BLaER1 treated with 17β-estradiol and CSF1 and Interleukin-3, amounts not matched to agents 10 nM and 100 nM (cell line): ENCODE data around the gene TPT1.

Source experiments
- H3K27ac ChIP-seq, 11 experiments: shearing (Covaris generic); formaldehyde crosslinking; 2 replicates each; pipeline ENCODE4 v1.8.1; 2022
- H3K27me3 ChIP-seq, 11 experiments: shearing (Covaris generic); formaldehyde crosslinking; 2 replicates each; pipeline ENCODE4 v1.8.1; 2022
- H3K36me3 ChIP-seq, 11 experiments: shearing (Covaris generic); formaldehyde crosslinking; 2 replicates each; pipeline ENCODE4 v1.8.1; 2022
- H3K4me1 ChIP-seq, 10 experiments: shearing (Covaris generic); formaldehyde crosslinking; 2 replicates each; pipeline ENCODE4 v1.8.1; 2022
- H3K4me2 ChIP-seq, 11 experiments: shearing (Covaris generic); formaldehyde crosslinking; 2 replicates each; pipeline ENCODE4 v1.8.1; 2022
- H3K4me3 ChIP-seq, 10 experiments: shearing (Covaris generic); formaldehyde crosslinking; 2 replicates each; pipeline ENCODE4 v1.8.1; 2022
- H3K9ac ChIP-seq, 11 experiments: shearing (Covaris generic); formaldehyde crosslinking; 2 replicates each; pipeline ENCODE4 v1.8.1; 2022
- H3K9me3 ChIP-seq, 11 experiments: shearing (Covaris generic); formaldehyde crosslinking; replicated peaks in 1 of 11; 2 replicates each; pipeline ENCODE4 v1.8.1; 2022
- H4K20me1 ChIP-seq, 11 experiments: shearing (Covaris generic); formaldehyde crosslinking; 2 replicates each; pipeline ENCODE4 v1.8.1; 2022
- Cebpa-rat ChIP-seq, 11 experiments: shearing (Covaris generic); IDR thresholded peaks; 2 replicates each; pipeline ENCODE4 v1.8.1; 2022

The TPT1 gene

GRCh38 chr13:45341799-45342500 is 967 bp upstream of the TPT1 start:
- peaks cover 49 to 67% (median 60%) of the 10 kb centered on the region in 11 experiments for H3K36me3 ChIP-seq
- H3K9ac ChIP-seq: peak overlapping the region; percentile 91 to 100 (median 99)
- peak overlapping the region; percentile 72 to 96 (median 88) for H3K4me3 ChIP-seq
- no peak for TF ChIP-seq Cebpa-rat (IDR thresholded peaks at IDR 0.05)
- peak overlapping the region; percentile 78 to 93 (median 86) for H3K4me2 ChIP-seq
- H3K4me1 ChIP-seq: peaks cover 32 to 42% (median 38%) of the 10 kb centered on the region in 10 experiments
- peaks cover 35 to 39% (median 38%) of the 10 kb centered on the region in 11 experiments for H4K20me1 ChIP-seq
- peaks cover 0 to 7% (median 0%) of the 10 kb centered on the region in 11 experiments; a peak in 3 of 22 replicates for H3K9me3 ChIP-seq
- H3K27ac ChIP-seq: peak overlapping the region; percentile 74 to 100 (median 98)
- H3K27me3 ChIP-seq: no peaks in the 10 kb centered on the region

DNA sequence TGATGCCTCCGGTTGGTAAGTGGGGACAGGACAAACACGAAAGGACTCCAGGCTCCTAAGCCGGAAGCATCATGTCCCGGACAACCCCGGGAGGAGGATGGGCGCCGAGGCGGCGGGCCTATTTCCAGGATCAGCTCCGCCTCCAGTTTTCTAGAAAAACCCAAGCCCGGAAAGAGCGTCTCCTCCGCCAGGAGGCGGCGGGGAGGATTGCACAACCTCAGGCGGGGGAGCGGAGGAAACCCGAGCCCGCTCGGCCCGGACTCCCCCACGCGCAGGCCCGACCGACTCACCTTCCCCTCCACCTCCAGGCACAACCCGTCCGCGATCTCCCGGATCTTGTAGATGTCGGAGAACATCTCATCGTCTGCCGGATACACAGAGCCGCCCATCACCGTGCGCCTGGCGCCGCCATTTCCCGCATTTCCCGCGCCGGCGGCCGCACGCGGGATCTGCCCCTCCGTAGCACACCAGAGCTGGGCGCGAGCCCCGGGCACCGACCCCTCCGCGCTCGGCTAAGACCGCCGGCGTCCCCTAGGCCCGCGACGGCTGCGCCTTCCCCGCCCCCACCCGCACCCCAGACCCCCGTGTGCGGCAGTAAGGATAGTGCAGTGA is 455 bp downstream of the TPT1 start:
- Histone ChIP-seq H3K4me1 (peaks cover 46 to 56% (median 52%) of the 10 kb centered on the region in 10 experiments), H3K27me3 (no peaks in the 10 kb centered on the region), H3K4me2 (peak overlapping the region; percentile 91 to 97 (median 93)), H4K20me1 (peaks cover 50 to 54% (median 52%) of the 10 kb centered on the region in 11 experiments), H3K9ac (peak overlapping the region; percentile 98 to 100 (median 99)), H3K4me3 (peak overlapping the region; percentile 72 to 95 (median 88)), H3K9me3 (peaks cover 0 to 7% (median 0%) of the 10 kb centered on the region in 11 experiments; a peak in 3 of 22 replicates), H3K27ac (peak overlapping the region; percentile 98 to 100 (median 99)), H3K36me3 (peaks cover 59 to 67% (median 62%) of the 10 kb centered on the region in 11 experiments)
- peak; percentile 95 to 99 (median 98) for TF ChIP-seq Cebpa-rat (IDR thresholded peaks at IDR 0.05)

GRCh38 chr13:45339867-45340266 is 1.1 kb downstream of the TPT1 start:
- peak overlapping the region; percentile 91 to 97 (median 93) for H3K4me2 ChIP-seq
- H3K9me3 ChIP-seq: peaks cover 0 to 7% (median 0%) of the 10 kb centered on the region in 11 experiments; a peak in 3 of 22 replicates
- H3K4me3 ChIP-seq: peak overlapping the region; percentile 72 to 95 (median 88)
- H4K20me1 ChIP-seq: peaks cover 56 to 60% (median 59%) of the 10 kb centered on the region in 11 experiments
- peak overlapping the region; percentile 98 to 100 (median 99); a peak in 21 of 22 replicates for H3K27ac ChIP-seq
- no peak for TF ChIP-seq Cebpa-rat (IDR thresholded peaks at IDR 0.05)
- peaks cover 53 to 63% (median 59%) of the 10 kb centered on the region in 10 experiments for H3K4me1 ChIP-seq
- peak overlapping the region; percentile 98 to 100 (median 99) for H3K9ac ChIP-seq
- H3K27me3 ChIP-seq: no peaks in the 10 kb centered on the region
- H3K36me3 ChIP-seq: peaks cover 58 to 67% (median 62%) of the 10 kb centered on the region in 11 experiments

DNA sequence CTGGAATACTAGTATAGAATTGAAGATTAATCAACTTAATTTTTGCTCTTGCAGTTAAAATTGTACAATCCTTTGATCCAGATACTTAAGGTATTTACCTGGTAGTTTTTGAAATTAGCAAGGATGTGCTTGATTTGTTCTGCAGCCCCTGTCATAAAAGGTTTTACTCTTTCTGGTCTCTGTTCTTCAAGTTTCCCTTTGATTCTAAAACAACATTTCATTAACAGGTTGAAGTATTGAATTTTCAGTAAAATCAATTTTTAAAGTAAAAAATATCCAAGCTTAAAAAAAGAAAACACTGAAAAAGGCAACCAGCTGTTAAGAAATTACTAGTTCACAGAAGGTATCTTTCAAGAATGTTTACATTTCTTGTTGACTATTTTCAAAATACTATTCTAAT is 1.6 kb downstream of the TPT1 start:
- Histone ChIP-seq H3K4me2 (peak overlapping the region; percentile 91 to 97 (median 93)), H4K20me1 (peaks cover 61 to 65% (median 63%) of the 10 kb centered on the region in 11 experiments), H3K27ac (peak overlapping the region; percentile 24 to 100 (median 99); a peak in 21 of 22 replicates), H3K27me3 (no peaks in the 10 kb centered on the region), H3K9me3 (peaks cover 0 to 7% (median 0%) of the 10 kb centered on the region in 11 experiments; a peak in 3 of 22 replicates), H3K4me1 (peaks cover 58 to 68% (median 63%) of the 10 kb centered on the region in 10 experiments), H3K9ac (peak overlapping the region; percentile 98 to 100 (median 99)), H3K4me3 (peak overlapping the region; percentile 72 to 95 (median 88)), H3K36me3 (peaks cover 53 to 65% (median 60%) of the 10 kb centered on the region in 11 experiments)
- no peak for TF ChIP-seq Cebpa-rat (IDR thresholded peaks at IDR 0.05)

- H3K27ac ChIP-seq: peak overlapping the region in 8 of 11 experiments; percentile 12 to 100 (median 98); a peak in 12 of 22 replicates
- H3K9me3 ChIP-seq: peaks cover 0 to 7% (median 0%) of the 10 kb centered on the region in 11 experiments; a peak in 3 of 22 replicates
- H3K4me2 ChIP-seq: peak overlapping the region; percentile 91 to 97 (median 93)
- peak overlapping the region; percentile 98 to 100 (median 99) for H3K9ac ChIP-seq
- H3K4me3 ChIP-seq: peak overlapping the region; percentile 72 to 95 (median 88)
- peaks cover 52 to 77% (median 72%) of the 10 kb centered on the region in 11 experiments for H3K36me3 ChIP-seq
- no peak for TF ChIP-seq Cebpa-rat (IDR thresholded peaks at IDR 0.05)
- peaks cover 72 to 81% (median 78%) of the 10 kb centered on the region in 11 experiments for H4K20me1 ChIP-seq
- peaks cover 72 to 78% (median 73%) of the 10 kb centered on the region in 10 experiments for H3K4me1 ChIP-seq
- H3K27me3 ChIP-seq: no peaks in the 10 kb centered on the region
Observed at GRCh38 chr13:45337803-45338202, 3.2 kb downstream of the TPT1 start.

GRCh38 chr13:45337395-45337794 is 3.6 kb downstream of the TPT1 start:
- peaks cover 0 to 7% (median 0%) of the 10 kb centered on the region in 11 experiments; a peak in 3 of 22 replicates for H3K9me3 ChIP-seq
- H3K4me3 ChIP-seq: peak overlapping the region; percentile 72 to 95 (median 88); a peak in 19 of 20 replicates
- H3K9ac ChIP-seq: peak overlapping the region; percentile 8 to 100 (median 99); a peak in 18 of 22 replicates
- TF ChIP-seq Cebpa-rat (IDR thresholded peaks at IDR 0.05): no peak
- peaks cover 52 to 80% (median 72%) of the 10 kb centered on the region in 11 experiments for H3K36me3 ChIP-seq
- H3K27me3 ChIP-seq: no peaks in the 10 kb centered on the region
- peaks cover 72 to 78% (median 73%) of the 10 kb centered on the region in 10 experiments for H3K4me1 ChIP-seq
- peaks cover 72 to 85% (median 81%) of the 10 kb centered on the region in 11 experiments for H4K20me1 ChIP-seq
- peak overlapping the region; percentile 91 to 97 (median 93) for H3K4me2 ChIP-seq
- H3K27ac ChIP-seq: peak overlapping the region in 5 of 11 experiments; percentile 12 to 100 (median 99); a peak in 6 of 22 replicates

DNA sequence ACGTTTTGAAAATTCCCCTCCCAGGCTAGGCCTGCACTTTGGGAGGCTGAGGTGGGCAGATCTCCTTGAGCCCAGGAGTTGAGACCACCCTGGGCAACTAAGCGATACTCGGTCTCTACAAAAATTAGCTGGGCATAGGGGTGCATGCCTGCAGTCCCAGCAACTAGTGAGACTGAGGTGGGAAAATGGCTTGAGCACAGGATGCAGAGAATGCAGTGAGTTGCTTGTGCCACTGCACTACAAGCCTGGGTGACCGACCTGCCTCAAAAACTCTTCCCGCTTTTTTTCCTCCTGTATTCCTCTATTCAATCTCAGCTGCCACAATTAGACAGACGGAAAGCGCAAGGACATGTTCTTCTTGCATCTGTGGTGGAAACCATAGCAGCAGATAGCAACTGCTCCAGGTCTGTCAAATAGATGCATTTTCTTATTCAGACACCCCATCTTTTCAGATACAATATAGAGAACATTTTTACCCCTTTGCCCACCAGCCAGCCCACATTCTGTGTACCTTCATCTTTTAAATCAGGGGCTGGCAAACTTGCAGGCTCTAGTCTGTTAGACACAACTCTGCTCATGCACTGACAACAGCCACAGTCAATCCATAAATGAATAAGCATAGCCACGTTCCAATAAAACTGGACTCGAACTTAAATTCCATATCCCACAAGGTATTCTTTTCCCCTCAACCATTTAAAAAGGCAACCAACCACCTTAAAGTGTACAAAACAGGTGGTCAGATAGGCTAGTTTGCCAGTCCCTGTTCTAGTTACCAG is 4.8 kb downstream of the TPT1 start:
- Histone ChIP-seq H4K20me1 (peaks cover 72 to 91% (median 81%) of the 10 kb centered on the region in 11 experiments), H3K4me3 (peak overlapping the region; percentile 72 to 95 (median 88); a peak in 18 of 20 replicates), H3K4me2 (peak overlapping the region; percentile 91 to 97 (median 93)), H3K4me1 (peaks cover 78 to 83% (median 79%) of the 10 kb centered on the region in 10 experiments), H3K27ac (peak overlapping the region in 9 of 11 experiments; percentile 21 to 100 (median 89); a peak in 16 of 22 replicates), H3K9ac (peak overlapping the region; percentile 35 to 100 (median 99); a peak in 21 of 22 replicates), H3K27me3 (no peaks in the 10 kb centered on the region), H3K9me3 (peaks cover 0 to 7% (median 0%) of the 10 kb centered on the region in 11 experiments; a peak in 3 of 22 replicates), H3K36me3 (peaks cover 52 to 80% (median 72%) of the 10 kb centered on the region in 11 experiments)
- TF ChIP-seq Cebpa-rat (IDR thresholded peaks at IDR 0.05): no peak
